ENCODE data around the gene SPDYE16. TPM values are rescaled to one million over a fixed set of nuclear protein-coding genes. Genes with fewer than 3 reads are reported as not detected.

Gene SPDYE16
- 0.06 and 0.13 TPM in 2 replicates for total RNA-seq

GRCh38 chr7:76543197-76543596 lies at the start of gene SPDYE16:
Gene SPDYE16 (minus strand): TSS chr7:76543297. CDS start chr7:76541459, 1,838 bp downstream.

GRCh38 chr7:76509931-76510877 lies 32.9 kb downstream of the SPDYE16 start, which contains the start of gene UPK3B:
Gene UPK3B (plus strand): TSS chr7:76510552. CDS start chr7:76510653, 101 bp downstream.

Other genes starting within 250 kb of the SPDYE16 start
- 28.0 and 47.0 TPM in 2 replicates for gene HSPB1, start 240.6 kb downstream of the SPDYE16 start, total RNA-seq
- gene YWHAG, start 184.3 kb downstream of the SPDYE16 start, total RNA-seq = 84.9 and 97.8 TPM in 2 replicates
- gene SSC4D, start 133.6 kb downstream of the SPDYE16 start, total RNA-seq = 0.53 and 0.56 TPM in 2 replicates
- gene ZP3, start 118.3 kb downstream of the SPDYE16 start, total RNA-seq = 0.92 and 0.99 TPM in 2 replicates
- gene DTX2, start 81.6 kb downstream of the SPDYE16 start, total RNA-seq = 3.0 and 4.5 TPM in 2 replicates
- gene UPK3B, start 32.7 kb downstream of the SPDYE16 start, total RNA-seq = 0.19 and 0.26 TPM in 2 replicates
- 4.1 and 5.3 TPM in 2 replicates for gene POMZP3, start 84.0 kb upstream of the SPDYE16 start, total RNA-seq